Mucosa of descending colon (tissue), 3 donors: ENCODE data around the gene TNRC6B. TPM values are rescaled to one million over a fixed set of nuclear protein-coding genes. Genes with fewer than 3 reads are reported as not detected.

Source experiments
- ATAC-seq: fragments of 200-7000 bp; cut with Tn5 transposase; one replicate; pipeline ENCODE4 v1.9.1; 2020; ENCODE audit warnings: mild to moderate bottlenecking, moderate library complexity
- DNase-seq, 3 donors: peaks; one replicate each; pipeline ENCODE4 v3.0.0-alpha.2; 2020
- H3K36me3 ChIP-seq: fragments of 200-600 bp; one replicate; pipeline ENCODE4 v1.8.0; 2021; ENCODE audit warnings: low read depth, mild to moderate bottlenecking
- H3K4me1 ChIP-seq: fragments of 200-600 bp; one replicate; pipeline ENCODE4 v1.8.0; 2021; ENCODE audit warnings: low read depth, mild to moderate bottlenecking
- H3K4me3 ChIP-seq: fragments of 200-600 bp; one replicate; pipeline ENCODE4 v1.8.0; 2021; ENCODE audit warnings: mild to moderate bottlenecking
- H3K9me3 ChIP-seq: fragments of 200-600 bp; one replicate; pipeline ENCODE4 v1.8.0; 2021; ENCODE audit warnings: mild to moderate bottlenecking
- intact Hi-C, 2 donors: fragments of 100-400 bp; cut with DNase I in 1 of 2; cut with micrococcal nuclease in 1 of 2; formaldehyde crosslinking; loops; one replicate each; pipeline versions ENCODE4 v1.11.0 to v1.11.1; 2022; cut with DNase I, micrococcal nuclease
- total RNA-seq, 3 donors: library from RNA; stranded (reverse); fragmentation: NEBNext Ultra II Directional in 2 of 3; extraction: Animal tissue kit (Norgen Biotek cat#: 25700) in 2 of 3; gene quantifications; one replicate each; pipeline versions ENCODE4 v1.2.1 to v1.2.4, GENCODE V29; 2021 to 2023
- TF ChIP-seq, protein P1 (sequence below): fragments of 200-600 bp; IDR thresholded peaks from one replicate; pipeline ENCODE4 v1.8.0; 2022; ENCODE audit warnings: antibody characterized with exemption, mild to moderate bottlenecking
- donor health status: DM: no; HTN: no; CAD: no; lungs with moderate emphysema.
- donor health status: DM: no; HTN: no; CAD: no.
- donor health status: DM: no; HTN: yes; CAD: no.

The TNRC6B gene
- total RNA-seq, 3 donors from 2014 or later = 58.6 to 72.9 (median 58.9) TPM

DNA sequence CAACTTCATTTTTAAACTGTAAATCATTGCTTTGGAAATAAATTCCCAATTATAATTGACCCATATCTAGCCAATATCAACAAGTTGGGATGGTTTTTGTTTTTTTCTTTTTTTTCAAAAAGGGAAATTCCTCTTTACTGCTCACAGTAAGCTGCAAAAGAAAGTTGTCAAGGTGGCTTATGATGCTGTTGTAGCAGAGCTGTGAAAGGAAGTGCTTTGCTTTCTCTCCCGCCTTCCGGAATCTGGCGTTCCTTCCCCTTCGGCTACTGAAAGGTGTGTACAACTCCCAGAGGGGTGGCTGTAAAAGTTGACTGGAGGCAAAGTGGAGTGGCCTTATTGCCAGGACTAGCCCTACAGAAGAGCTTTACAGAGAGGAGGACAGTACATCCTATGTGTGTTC, 152.4 kb downstream of the TNRC6B start:
- Histone ChIP-seq H3K36me3 (no peaks in the 10 kb centered on the region), H3K9me3 (no peaks in the 10 kb centered on the region), H3K4me3 (no peak overlapping the region), H3K4me1 (no peaks in the 10 kb centered on the region)
- TF ChIP-seq, protein P1, sequence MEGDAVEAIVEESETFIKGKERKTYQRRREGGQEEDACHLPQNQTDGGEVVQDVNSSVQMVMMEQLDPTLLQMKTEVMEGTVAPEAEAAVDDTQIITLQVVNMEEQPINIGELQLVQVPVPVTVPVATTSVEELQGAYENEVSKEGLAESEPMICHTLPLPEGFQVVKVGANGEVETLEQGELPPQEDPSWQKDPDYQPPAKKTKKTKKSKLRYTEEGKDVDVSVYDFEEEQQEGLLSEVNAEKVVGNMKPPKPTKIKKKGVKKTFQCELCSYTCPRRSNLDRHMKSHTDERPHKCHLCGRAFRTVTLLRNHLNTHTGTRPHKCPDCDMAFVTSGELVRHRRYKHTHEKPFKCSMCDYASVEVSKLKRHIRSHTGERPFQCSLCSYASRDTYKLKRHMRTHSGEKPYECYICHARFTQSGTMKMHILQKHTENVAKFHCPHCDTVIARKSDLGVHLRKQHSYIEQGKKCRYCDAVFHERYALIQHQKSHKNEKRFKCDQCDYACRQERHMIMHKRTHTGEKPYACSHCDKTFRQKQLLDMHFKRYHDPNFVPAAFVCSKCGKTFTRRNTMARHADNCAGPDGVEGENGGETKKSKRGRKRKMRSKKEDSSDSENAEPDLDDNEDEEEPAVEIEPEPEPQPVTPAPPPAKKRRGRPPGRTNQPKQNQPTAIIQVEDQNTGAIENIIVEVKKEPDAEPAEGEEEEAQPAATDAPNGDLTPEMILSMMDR = no peak
- no peak for DNase-seq
- intact Hi-C loops = no loop called here
- no peak for ATAC-seq

DNA sequence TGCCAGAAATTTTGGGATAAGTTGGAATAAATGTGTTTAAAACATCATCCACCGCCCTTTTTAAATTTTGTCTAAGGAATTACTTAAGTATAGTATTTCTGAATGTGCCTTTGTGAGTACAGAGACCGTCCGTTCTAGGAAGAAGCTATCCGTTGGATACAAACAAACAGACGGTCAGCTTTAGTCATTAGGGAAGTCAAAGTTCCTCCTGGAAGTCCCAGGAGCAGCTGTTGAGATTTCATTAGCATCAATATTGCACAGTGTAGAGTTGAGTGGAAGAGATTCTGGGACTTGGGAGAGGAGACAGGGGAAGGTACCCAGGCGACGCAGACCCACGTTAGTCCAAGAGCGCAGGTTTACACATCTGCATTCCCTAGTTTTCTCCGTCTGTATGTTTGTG, 152.9 kb downstream of the TNRC6B start:
- Histone ChIP-seq H3K36me3 (no peaks in the 10 kb centered on the region), H3K4me3 (no peak overlapping the region), H3K9me3 (no peaks in the 10 kb centered on the region), H3K4me1 (no peaks in the 10 kb centered on the region)
- intact Hi-C loops = no loop called here
- ATAC-seq = no peak
- DNase-seq = no peak
- TF ChIP-seq, protein P1 = no peak

DNA sequence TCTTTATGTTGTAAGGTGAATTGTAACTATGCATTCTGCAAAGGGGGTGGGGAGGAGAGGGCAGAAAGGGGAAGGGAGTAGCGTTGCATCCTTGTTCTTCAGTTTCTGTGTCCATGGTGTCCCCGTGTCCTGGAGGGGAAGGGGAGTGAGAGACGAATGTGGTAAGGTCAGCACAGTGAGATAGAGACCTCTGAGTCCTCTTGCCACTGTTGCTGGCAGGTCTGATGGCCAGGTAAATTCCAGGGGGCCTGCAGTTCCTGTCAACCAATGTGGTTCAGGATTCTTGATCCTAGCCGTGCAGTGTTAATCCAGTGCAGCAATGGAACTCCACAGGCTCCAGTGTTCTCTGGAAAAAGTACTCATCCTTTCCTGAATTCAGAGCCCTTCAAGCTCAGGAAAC, 154.0 kb downstream of the TNRC6B start:
- ATAC-seq = no peak
- Histone ChIP-seq H3K36me3 (no peaks in the 10 kb centered on the region), H3K4me3 (no peak overlapping the region), H3K4me1 (no peaks in the 10 kb centered on the region), H3K9me3 (no peaks in the 10 kb centered on the region)
- DNase-seq = no peak
- TF ChIP-seq, protein P1 = no peak
- intact Hi-C loops = no loop called here

DNA sequence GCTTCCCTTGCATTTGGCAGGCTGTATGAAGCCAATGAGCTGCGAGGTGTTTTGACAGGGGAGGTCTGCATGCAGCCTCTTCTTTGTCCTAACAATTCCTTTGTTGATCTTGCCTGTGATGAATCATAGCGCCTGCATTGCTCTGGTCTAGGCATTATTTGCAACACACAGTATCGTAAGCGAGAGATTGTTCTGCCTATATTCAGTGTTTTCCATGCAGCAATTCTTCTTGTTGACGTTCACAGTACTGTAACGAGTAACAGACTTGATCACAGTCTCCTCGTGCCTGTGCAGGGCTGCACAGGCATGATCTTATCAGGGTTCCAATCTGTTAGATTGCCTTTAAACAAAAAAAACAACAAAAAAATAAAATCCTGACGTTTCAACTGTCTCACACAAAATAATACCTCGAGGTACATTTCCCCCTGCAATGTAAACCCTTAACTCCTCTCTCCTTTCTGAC, 154.6 kb downstream of the TNRC6B start:
- intact Hi-C loops = no loop called here
- DNase-seq (no peak), ATAC-seq (peak; percentile 37)
- Histone ChIP-seq H3K9me3 (no peaks in the 10 kb centered on the region), H3K4me1 (no peaks in the 10 kb centered on the region), H3K4me3 (no peak overlapping the region), H3K36me3 (no peaks in the 10 kb centered on the region)
- TF ChIP-seq, protein P1 = no peak

DNA sequence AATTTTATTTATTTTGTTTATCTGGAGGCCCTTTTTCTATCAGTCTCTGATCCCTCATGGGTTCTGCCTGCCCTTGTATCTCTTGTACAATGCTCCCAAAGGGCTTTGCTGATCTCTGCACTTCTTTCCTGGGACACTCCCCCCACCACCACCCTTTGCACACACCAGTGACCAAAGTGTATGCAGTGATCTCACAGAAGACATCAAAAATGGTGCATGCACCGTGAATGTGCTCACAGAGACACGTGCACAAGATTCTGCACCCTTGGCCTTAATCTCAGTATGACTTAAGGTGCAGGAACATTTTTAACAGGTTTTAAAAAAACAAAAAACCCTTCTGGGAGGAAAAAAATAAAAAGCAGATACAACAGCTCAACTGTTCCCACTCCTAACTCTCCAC, 156.3 kb downstream of the TNRC6B start:
- TF ChIP-seq, protein P1 = no peak
- ATAC-seq (no peak), DNase-seq (no peak)
- Histone ChIP-seq H3K9me3 (no peaks in the 10 kb centered on the region), H3K4me3 (no peak overlapping the region), H3K4me1 (no peaks in the 10 kb centered on the region), H3K36me3 (no peaks in the 10 kb centered on the region)
- intact Hi-C loops = no loop called here

DNA sequence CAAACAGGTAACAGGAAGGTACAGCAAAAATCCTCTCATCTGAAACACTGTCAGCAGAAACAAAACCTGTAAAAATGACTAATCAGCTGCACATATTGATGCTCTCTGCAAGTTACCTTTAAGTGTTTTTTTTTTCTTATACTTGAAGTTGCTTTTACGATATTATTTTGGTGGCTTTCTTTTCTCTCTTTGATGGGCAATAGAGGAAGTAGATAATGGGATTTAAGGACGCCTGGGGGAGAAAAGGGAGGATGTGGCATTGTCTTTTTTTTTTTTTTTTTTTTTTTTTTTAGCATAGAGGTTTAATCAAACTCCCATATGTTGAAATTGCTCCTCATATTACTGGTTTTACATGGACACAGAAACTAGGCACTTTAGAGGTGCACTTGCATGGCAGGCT, 157.2 kb downstream of the TNRC6B start:
- intact Hi-C loops = no loop called here
- TF ChIP-seq, protein P1 = no peak
- no peak for ATAC-seq

More for the DNA sequence above, 157.2 kb downstream of the TNRC6B start:
- DNase-seq = no peak
- Histone ChIP-seq H3K4me1 (peaks cover 5% of the 10 kb centered on the region), H3K36me3 (no peaks in the 10 kb centered on the region), H3K9me3 (no peaks in the 10 kb centered on the region), H3K4me3 (no peak overlapping the region)
